Measurements from ENCODE around the gene TBRG1. TPM values are rescaled to one million over a fixed set of nuclear protein-coding genes. Genes with fewer than 3 reads are reported as not detected.

Gene TBRG1
- polyA plus RNA-seq, 1 donor (not counting 4 experiments of a cell fraction or from before 2014, with no cell fraction given) = 40.2 TPM

- H3K9me1 ChIP-seq (ENCODE audit: control insufficient read depth, extremely low read depth, insufficient read depth, low read length) = no peaks in the 10 kb centered on the region
Measured at GRCh38 chr11:124578761-124579160, 43.9 kb upstream of the TBRG1 start.

GRCh38 chr11:124581817-124582216 is 40.8 kb upstream of the TBRG1 start:
- H3K9me3 ChIP-seq (ENCODE audit: control insufficient read depth, low read depth, low read length) = no peaks in the 10 kb centered on the region
- no peaks in the 10 kb centered on the region for H3K9me1 ChIP-seq (ENCODE audit: control insufficient read depth, extremely low read depth, insufficient read depth, low read length)

More at GRCh38 chr11:124578761-124579160, 43.9 kb upstream of the TBRG1 start:
- dilution Hi-C loops (cut with MboI; ENCODE audit: extremely low pct_ligation_motif_present, low sequenced_read_pairs) = no loop called here
- H3K27ac ChIP-seq (ENCODE audit: control insufficient read depth, insufficient read depth, low read length) = no peak overlapping the region
- no peak overlapping the region for H3K4me2 ChIP-seq (ENCODE audit: control insufficient read depth, extremely low read depth, insufficient read depth, low read depth, low read length)
- no peak overlapping the region for H3K4me3 ChIP-seq (ENCODE audit: control insufficient read depth in 2 of 3, extremely low read depth in 1 of 3, insufficient read depth in 2 of 3, low read depth in 1 of 3, low read length in 3 of 3)
- H3K79me2 ChIP-seq (ENCODE audit: control insufficient read depth, insufficient read depth, low read length) = no peaks in the 10 kb centered on the region
- H3K4me1 ChIP-seq (ENCODE audit: control insufficient read depth, extremely low read depth, insufficient read depth, low read length) = no peaks in the 10 kb centered on the region
- FAIRE-seq (no peak), DNase-seq (ENCODE audit: low read depth, low spot score) (no peak)
- H4K20me1 ChIP-seq (ENCODE audit: control insufficient read depth, extremely low read depth, insufficient read depth, low read length) = no peaks in the 10 kb centered on the region
- H3K9ac ChIP-seq (ENCODE audit: control insufficient read depth, extremely low read depth, insufficient read depth, low read length) = no peak overlapping the region
- H3K27me3 ChIP-seq (ENCODE audit: control insufficient read depth, extremely low read depth, insufficient read depth, low read length) = no peaks in the 10 kb centered on the region
- H3K36me3 ChIP-seq (ENCODE audit: control insufficient read depth in 2 of 2, extremely low read depth in 1 of 2, insufficient read depth in 2 of 2, low read length in 2 of 2) = no peaks in the 10 kb centered on the region
- no peak overlapping the region for H2AFZ ChIP-seq (ENCODE audit: control insufficient read depth, low read length)
- no peak for TF ChIP-seq CTCF (optimal IDR thresholded peaks at IDR 0.05 in 1 of 3, IDR thresholded peaks at IDR 0.05 in 1 of 3, conservative IDR thresholded peaks at IDR 0.05 in 1 of 3; ENCODE audit: extremely low read depth in 1 of 3, insufficient read depth in 2 of 3, low read length in 3 of 3)
- TF ChIP-seq EZH2 (IDR thresholded peaks at IDR 0.05; ENCODE audit: low read length) = no peak
- no peaks in the 10 kb centered on the region for H3K9me3 ChIP-seq (ENCODE audit: control insufficient read depth, low read depth, low read length)

More at GRCh38 chr11:124581817-124582216, 40.8 kb upstream of the TBRG1 start:
- Histone ChIP-seq H3K4me1 (ENCODE audit: control insufficient read depth, extremely low read depth, insufficient read depth, low read length) (no peaks in the 10 kb centered on the region), H3K4me2 (ENCODE audit: control insufficient read depth, extremely low read depth, insufficient read depth, low read depth, low read length) (no peak overlapping the region), H3K79me2 (ENCODE audit: control insufficient read depth, insufficient read depth, low read length) (no peaks in the 10 kb centered on the region), H3K4me3 (ENCODE audit: control insufficient read depth in 2 of 3, extremely low read depth in 1 of 3, insufficient read depth in 2 of 3, low read depth in 1 of 3, low read length in 3 of 3) (no peak overlapping the region), H4K20me1 (ENCODE audit: control insufficient read depth, extremely low read depth, insufficient read depth, low read length) (no peaks in the 10 kb centered on the region), H3K9ac (ENCODE audit: control insufficient read depth, extremely low read depth, insufficient read depth, low read length) (no peak overlapping the region), H3K27me3 (ENCODE audit: control insufficient read depth, extremely low read depth, insufficient read depth, low read length) (no peaks in the 10 kb centered on the region), H3K27ac (ENCODE audit: control insufficient read depth, insufficient read depth, low read length) (no peak overlapping the region), H2AFZ (ENCODE audit: control insufficient read depth, low read length) (no peak overlapping the region), H3K36me3 (ENCODE audit: control insufficient read depth in 2 of 2, extremely low read depth in 1 of 2, insufficient read depth in 2 of 2, low read length in 2 of 2) (no peaks in the 10 kb centered on the region)
- TF ChIP-seq EZH2 (IDR thresholded peaks at IDR 0.05; ENCODE audit: low read length) = no peak
- TF ChIP-seq CTCF (optimal IDR thresholded peaks at IDR 0.05 in 1 of 3, IDR thresholded peaks at IDR 0.05 in 1 of 3, conservative IDR thresholded peaks at IDR 0.05 in 1 of 3; ENCODE audit: extremely low read depth in 1 of 3, insufficient read depth in 2 of 3, low read length in 3 of 3) = no peak
- DNase-seq (ENCODE audit: low read depth, low spot score) (no peak), FAIRE-seq (no peak)
- dilution Hi-C loops (cut with MboI; ENCODE audit: extremely low pct_ligation_motif_present, low sequenced_read_pairs) = no loop called here

All from keratinocyte (primary cell).